ENCODE data around the gene CDH19.
A peak's percentile ranks its signal among the peaks of the same experiment; 100 is the strongest.

CDH19 gene

GRCh38 chr18:66623821-66624220, 19.9 kb upstream of the CDH19 start:
- Histone ChIP-seq H3K9me3 (ENCODE audit: control insufficient read depth, insufficient read depth, low read depth, low read length) (no peaks in the 10 kb centered on the region), H3K4me3 (ENCODE audit: low read depth, low read length) (no peak overlapping the region), H3K36me3 (ENCODE audit: control insufficient read depth in 2 of 2, insufficient read depth in 1 of 2, low read length in 2 of 2) (no peaks in the 10 kb centered on the region), H3K4me1 (ENCODE audit: control insufficient read depth, insufficient read depth, low read length) (no peaks in the 10 kb centered on the region), H3K27ac (ENCODE audit: extremely low read depth, low read depth, low read length) (no peak overlapping the region)
- POLR2A ChIA-PET = no interaction called here
- CTCF ChIA-PET = no interaction called here
- TF ChIP-seq ZNF677 (tag by site-specific recombination; IDR thresholded peaks at IDR 0.05) = no peak

DNA sequence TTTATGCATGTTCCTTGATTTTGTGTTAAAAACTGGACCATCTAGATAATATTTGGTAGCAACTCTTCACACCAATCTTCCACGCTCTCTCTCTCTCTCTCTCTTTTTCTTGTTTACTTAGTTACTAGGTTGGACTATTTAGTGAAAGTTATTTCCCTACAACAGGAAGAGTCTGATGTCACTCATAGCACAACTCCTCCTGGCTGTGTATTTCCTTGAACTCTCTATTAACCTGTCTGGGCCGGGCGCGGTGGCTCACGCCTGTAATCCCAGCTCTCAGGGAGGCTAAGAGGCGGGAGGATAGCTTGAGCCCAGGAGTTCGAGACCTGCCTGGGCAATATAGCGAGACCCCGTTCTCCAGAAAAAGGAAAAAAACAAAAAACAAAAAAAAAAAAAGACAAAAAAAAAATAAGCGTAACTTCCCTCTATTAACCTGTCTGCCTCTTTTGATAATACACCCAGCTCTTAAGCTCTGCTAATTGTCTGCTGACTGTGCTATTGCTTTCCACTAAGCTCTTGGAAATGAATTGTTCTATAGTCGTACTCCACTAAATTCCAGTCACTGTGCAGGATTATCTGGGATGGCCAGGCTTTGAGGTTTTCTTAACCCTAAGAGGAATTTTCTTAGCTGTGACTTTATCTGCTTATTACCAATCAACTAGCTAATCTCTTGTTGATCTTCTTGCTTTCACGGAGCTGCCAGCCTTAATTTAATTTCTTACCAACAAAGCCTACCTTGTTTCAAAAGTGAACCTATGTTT, 18.1 kb upstream of the CDH19 start:
- ChIA-PET POLR2A (no interaction called here), CTCF (no interaction called here)
- TF ChIP-seq KLF16 (tag by site-specific recombination; IDR thresholded peaks at IDR 0.05) (no peak), ZFP69B (tag by site-specific recombination; IDR thresholded peaks at IDR 0.05) (no peak), ZNF777 (tag by site-specific recombination; IDR thresholded peaks at IDR 0.05; ENCODE audit: borderline replicate concordance) (no peak), ZNF792 (tag by site-specific recombination; IDR thresholded peaks at IDR 0.05) (no peak), ZNF202 (tag by site-specific recombination; IDR thresholded peaks at IDR 0.05; ENCODE audit: borderline replicate concordance) (no peak), ZNF449 (tag by site-specific recombination; IDR thresholded peaks at IDR 0.05) (no peak), ZBTB17 (tag by site-specific recombination; IDR thresholded peaks at IDR 0.05) (no peak), ZNF302 (tag by site-specific recombination; IDR thresholded peaks at IDR 0.05; ENCODE audit: low read depth) (no peak)
- TF ChIP-seq, protein P1, sequence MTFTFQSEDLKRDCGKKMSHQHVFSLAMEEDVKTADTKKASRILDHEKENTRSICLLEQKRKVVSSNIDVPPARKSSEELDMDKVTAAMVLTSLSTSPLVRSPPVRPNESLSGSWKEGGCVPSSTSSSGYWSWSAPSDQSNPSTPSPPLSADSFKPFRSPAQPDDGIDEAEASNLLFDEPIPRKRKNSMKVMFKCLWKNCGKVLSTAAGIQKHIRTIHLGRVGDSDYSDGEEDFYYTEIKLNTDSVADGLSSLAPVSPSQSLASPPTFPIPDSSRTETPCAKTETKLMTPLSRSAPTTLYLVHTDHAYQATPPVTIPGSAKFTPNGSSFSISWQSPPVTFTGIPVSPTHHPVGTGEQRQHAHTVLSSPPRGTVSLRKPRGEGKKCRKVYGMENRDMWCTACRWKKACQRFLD (tag by site-specific recombination; IDR thresholded peaks at IDR 0.05) = no peak
- Histone ChIP-seq H3K4me3 (ENCODE audit: low read depth, low read length) (no peak overlapping the region), H3K36me3 (ENCODE audit: control insufficient read depth in 2 of 2, insufficient read depth in 1 of 2, low read length in 2 of 2) (no peaks in the 10 kb centered on the region), H3K27ac (ENCODE audit: extremely low read depth, low read depth, low read length) (no peak overlapping the region), H3K9me3 (ENCODE audit: control insufficient read depth, insufficient read depth, low read depth, low read length) (no peaks in the 10 kb centered on the region), H3K4me1 (ENCODE audit: control insufficient read depth, insufficient read depth, low read length) (no peaks in the 10 kb centered on the region)

DNA sequence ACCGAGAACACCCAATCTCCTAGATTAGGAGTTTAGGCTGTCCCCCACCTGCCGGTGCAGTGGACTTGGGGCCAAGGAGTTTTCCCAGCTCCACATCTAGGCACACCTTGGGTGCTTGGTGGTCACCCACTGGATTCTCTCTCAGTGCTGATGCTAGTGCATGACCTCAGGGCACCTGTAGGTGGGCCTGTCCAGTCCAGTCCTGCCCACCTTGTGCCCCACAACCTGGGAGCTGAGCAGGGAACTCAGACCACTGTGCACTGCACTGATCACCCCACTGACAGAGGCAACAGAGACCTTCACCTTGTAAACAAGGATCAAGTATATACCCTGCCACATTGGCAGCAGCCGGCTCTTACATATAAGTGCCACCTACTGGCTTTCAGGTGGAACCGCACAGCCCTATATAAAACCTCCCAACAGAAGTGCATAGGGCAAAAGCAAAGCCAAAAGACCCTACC, 12.7 kb upstream of the CDH19 start:
- Histone ChIP-seq H3K4me1 (ENCODE audit: control insufficient read depth, insufficient read depth, low read length) (no peaks in the 10 kb centered on the region), H3K9me3 (ENCODE audit: control insufficient read depth, insufficient read depth, low read depth, low read length) (no peaks in the 10 kb centered on the region), H3K4me3 (ENCODE audit: low read depth, low read length) (no peak overlapping the region), H3K27ac (ENCODE audit: extremely low read depth, low read depth, low read length) (no peak overlapping the region), H3K36me3 (ENCODE audit: control insufficient read depth in 2 of 2, insufficient read depth in 1 of 2, low read length in 2 of 2) (no peaks in the 10 kb centered on the region)
- CTCF ChIA-PET = interaction anchor here (0.6 to 0.9 kb wide), 4 partner anchors 9 to 1103 kb away, joined by 3 to 5 read pairs (median 3); no protein-coding TSS in a partner anchor
- TF ChIP-seq ZNF530 (tag by site-specific recombination; IDR thresholded peaks at IDR 0.05; ENCODE audit: low read depth) (no peak), ZNF654 (tag by site-specific recombination; IDR thresholded peaks at IDR 0.05; ENCODE audit: low read depth) (peak; percentile 26)
- TF ChIP-seq, protein P2, sequence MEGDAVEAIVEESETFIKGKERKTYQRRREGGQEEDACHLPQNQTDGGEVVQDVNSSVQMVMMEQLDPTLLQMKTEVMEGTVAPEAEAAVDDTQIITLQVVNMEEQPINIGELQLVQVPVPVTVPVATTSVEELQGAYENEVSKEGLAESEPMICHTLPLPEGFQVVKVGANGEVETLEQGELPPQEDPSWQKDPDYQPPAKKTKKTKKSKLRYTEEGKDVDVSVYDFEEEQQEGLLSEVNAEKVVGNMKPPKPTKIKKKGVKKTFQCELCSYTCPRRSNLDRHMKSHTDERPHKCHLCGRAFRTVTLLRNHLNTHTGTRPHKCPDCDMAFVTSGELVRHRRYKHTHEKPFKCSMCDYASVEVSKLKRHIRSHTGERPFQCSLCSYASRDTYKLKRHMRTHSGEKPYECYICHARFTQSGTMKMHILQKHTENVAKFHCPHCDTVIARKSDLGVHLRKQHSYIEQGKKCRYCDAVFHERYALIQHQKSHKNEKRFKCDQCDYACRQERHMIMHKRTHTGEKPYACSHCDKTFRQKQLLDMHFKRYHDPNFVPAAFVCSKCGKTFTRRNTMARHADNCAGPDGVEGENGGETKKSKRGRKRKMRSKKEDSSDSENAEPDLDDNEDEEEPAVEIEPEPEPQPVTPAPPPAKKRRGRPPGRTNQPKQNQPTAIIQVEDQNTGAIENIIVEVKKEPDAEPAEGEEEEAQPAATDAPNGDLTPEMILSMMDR (tag by site-specific recombination; IDR thresholded peaks at IDR 0.05) = 0 out of 2 replicates have a peak, but pooled peaks have one; percentile 8
- POLR2A ChIA-PET = no interaction called here

DNA sequence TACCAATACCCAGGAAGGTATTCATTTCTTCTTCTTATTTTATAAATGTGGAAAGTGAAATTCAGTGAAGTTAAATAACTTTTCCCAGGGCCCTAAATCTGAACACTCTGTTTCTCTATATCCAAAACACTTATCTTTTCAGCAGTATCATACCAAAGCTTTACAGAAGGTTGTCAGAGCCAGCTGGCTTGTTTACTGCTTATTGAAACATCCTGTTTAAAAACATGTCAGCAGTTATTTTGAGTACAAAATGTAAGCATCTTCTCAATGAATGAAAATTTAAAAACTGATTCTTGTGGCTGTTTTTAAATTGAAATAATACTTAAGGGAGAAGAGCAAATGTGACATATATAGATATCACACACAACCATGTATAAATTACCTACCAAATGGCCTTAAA, 11.3 kb upstream of the CDH19 start:
- Histone ChIP-seq H3K4me3 (ENCODE audit: low read depth, low read length) (no peak overlapping the region), H3K9me3 (ENCODE audit: control insufficient read depth, insufficient read depth, low read depth, low read length) (no peaks in the 10 kb centered on the region), H3K36me3 (ENCODE audit: control insufficient read depth in 2 of 2, insufficient read depth in 1 of 2, low read length in 2 of 2) (no peaks in the 10 kb centered on the region), H3K4me1 (ENCODE audit: control insufficient read depth, insufficient read depth, low read length) (no peaks in the 10 kb centered on the region), H3K27ac (ENCODE audit: extremely low read depth, low read depth, low read length) (no peak overlapping the region)
- POLR2A ChIA-PET = no interaction called here
- CTCF ChIA-PET = no interaction called here
- TF ChIP-seq, protein P1 (tag by site-specific recombination; IDR thresholded peaks at IDR 0.05) = no peak
- no peak for TF ChIP-seq ZNF112 (tag by site-specific recombination; IDR thresholded peaks at IDR 0.05)
- no peak for TF ChIP-seq ZNF561 (tag by site-specific recombination; IDR thresholded peaks at IDR 0.05; ENCODE audit: borderline replicate concordance)
- TF ChIP-seq ZNF169 (tag by site-specific recombination; IDR thresholded peaks at IDR 0.05) = no peak
- no peak for TF ChIP-seq IKZF3 (tag by site-specific recombination; IDR thresholded peaks at IDR 0.05)

All from HEK293 (cell line).